Kidney epithelial cell (primary cell): Measurements from ENCODE around the gene TMEM204. TPM values are rescaled to one million over a fixed set of nuclear protein-coding genes. Genes with fewer than 3 reads are reported as not detected.

Source experiments
- DNase-seq: peaks from one replicate; pipeline ENCODE4 v3.0.0-alpha.2; 2010; ENCODE audit warnings: low read depth
- H3K27me3 ChIP-seq: 2 replicates; pipeline ENCODE4 v1.6.0; 2011; ENCODE audit warnings: low read length; ENCODE audit not compliant: control insufficient read depth, insufficient read depth
- H3K36me3 ChIP-seq: 2 replicates; pipeline ENCODE4 v1.5.1; 2011; ENCODE audit warnings: low read length; ENCODE audit not compliant: control insufficient read depth, insufficient read depth
- H3K4me3 ChIP-seq: 2 replicates; pipeline ENCODE4 v1.5.1; 2011; ENCODE audit warnings: low read depth, mild to moderate bottlenecking, control low read depth, low read length
- total RNA-seq: library from RNA; depleted of rRNA; stranded (reverse); fragments of >200 nt; gene quantifications from 2 replicates; pipeline ENCODE4 v1.2.3, GENCODE V29; 2015
- TF ChIP-seq, protein P1 (sequence below): IDR thresholded peaks from 2 replicates; pipeline ENCODE4 v1.5.1; 2011; ENCODE audit warnings: mild to moderate bottlenecking, moderate library complexity, low read length, control low read depth, inconsistent platforms; ENCODE audit not compliant: insufficient read depth, poor library complexity, severe bottlenecking

TMEM204 gene
- total RNA-seq, 1 donor from 2014 or later: 4.0 TPM

DNA sequence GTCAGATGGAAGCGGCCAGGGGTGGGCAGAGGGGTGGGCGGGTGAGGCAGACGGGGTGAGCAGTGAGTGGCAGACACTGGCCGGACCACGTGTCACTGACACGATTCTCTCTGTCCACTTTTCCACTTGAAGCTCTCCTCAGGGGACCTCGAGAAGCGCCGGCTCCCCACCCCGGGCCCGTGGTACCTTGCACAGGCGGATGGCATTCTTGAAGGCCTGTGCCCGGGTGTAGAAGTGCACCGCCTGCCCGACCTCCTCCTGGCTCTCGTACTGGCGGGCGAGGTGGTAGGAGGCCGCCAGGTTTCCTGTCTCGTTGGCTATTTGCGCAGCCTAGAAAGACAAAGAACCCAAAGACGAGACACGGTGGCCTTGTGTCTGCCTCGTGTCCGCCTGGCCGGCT lies 9.1 kb upstream of the TMEM204 start:
- no peak for DNase-seq
- TF ChIP-seq, protein P1, sequence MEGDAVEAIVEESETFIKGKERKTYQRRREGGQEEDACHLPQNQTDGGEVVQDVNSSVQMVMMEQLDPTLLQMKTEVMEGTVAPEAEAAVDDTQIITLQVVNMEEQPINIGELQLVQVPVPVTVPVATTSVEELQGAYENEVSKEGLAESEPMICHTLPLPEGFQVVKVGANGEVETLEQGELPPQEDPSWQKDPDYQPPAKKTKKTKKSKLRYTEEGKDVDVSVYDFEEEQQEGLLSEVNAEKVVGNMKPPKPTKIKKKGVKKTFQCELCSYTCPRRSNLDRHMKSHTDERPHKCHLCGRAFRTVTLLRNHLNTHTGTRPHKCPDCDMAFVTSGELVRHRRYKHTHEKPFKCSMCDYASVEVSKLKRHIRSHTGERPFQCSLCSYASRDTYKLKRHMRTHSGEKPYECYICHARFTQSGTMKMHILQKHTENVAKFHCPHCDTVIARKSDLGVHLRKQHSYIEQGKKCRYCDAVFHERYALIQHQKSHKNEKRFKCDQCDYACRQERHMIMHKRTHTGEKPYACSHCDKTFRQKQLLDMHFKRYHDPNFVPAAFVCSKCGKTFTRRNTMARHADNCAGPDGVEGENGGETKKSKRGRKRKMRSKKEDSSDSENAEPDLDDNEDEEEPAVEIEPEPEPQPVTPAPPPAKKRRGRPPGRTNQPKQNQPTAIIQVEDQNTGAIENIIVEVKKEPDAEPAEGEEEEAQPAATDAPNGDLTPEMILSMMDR: no peak
- no peaks in the 10 kb centered on the region for H3K27me3 ChIP-seq
- H3K36me3 ChIP-seq: no peaks in the 10 kb centered on the region
- H3K4me3 ChIP-seq: no peak overlapping the region

DNA sequence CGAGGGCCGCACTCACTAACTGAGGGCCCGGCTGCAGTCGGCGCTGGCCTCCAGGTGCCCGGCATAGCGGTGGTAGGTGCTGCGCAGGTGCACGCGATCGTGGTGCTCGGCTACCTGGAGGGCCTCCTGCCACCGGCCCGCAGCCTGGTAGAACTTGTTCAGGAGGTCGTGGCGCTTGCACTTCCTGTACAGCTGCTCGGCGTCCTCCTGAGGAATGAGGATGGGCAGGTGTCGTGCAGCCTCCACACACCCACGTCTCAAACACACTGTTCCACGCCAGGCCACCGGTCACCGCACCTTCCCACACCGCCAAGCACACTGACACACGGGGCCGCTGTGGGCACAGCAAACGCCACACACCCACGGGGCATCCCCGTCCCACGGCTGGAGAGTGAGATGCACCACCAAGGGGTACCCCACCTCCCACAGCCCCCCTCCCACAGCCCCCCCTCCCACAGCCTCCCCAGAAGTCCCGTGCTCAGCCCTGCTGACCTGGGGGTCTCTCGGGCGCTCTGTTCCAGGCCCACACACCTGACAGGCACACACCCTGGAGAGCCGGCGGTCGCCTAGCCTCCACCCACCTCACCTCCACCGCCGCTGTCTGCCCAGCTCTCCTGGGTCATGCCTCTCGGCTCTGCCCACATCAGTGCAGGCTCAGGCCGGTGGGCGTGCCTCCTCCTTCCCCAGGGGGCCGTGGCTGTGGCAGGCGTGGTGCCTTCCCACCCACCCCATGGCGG lies 7.4 kb upstream of the TMEM204 start:
- peaks cover under 1% of the 10 kb centered on the region for H3K27me3 ChIP-seq
- TF ChIP-seq, protein P1: no peak
- DNase-seq: no peak
- no peaks in the 10 kb centered on the region for H3K36me3 ChIP-seq
- H3K4me3 ChIP-seq: no peak overlapping the region

DNA sequence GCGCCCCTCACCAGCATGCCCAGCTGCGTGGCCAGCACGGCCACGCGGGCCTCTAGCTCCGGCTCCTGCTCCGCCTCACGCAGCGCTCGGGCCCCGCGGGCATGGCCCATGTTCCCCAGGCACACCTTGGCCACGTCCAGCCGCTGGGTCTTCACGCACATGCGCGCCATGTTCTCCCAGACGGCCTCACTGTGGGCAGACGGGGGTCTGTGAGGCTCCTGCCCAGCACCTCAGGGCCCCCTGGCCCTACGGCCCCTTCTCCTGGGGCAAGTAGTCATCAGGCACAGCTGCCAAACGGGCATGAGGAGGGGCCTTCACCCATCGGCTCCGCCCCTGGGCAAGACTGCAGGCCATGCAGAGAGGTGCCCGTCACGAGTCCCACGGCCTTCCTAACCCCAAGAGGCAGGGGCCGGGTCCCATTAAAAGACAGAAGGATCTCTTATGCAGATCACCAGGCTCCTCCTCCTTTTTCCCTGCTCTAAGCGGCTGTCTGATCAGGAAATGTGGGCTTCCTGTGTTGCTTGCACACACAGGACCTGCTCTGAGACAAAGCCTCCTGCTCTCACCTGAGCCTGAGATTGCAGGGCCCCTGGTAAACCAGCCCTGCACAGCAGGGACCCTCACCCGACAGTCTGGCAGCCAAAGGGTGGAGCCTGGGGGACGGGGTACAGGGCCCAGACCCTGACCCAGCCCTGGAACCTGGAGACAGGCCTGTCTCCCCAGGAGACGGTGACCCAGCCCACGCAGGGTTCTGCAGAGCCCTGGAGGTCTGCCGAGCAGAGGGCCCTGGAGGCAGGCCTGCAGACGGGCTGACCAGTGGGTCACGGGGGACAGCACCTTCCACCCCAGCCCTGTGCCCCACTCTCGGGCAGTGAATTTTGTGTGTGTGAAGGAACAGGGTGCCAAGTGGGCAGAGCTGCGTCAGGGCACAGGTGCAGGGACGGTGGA lies 6.6 kb upstream of the TMEM204 start:
- TF ChIP-seq, protein P1: no peak
- H3K36me3 ChIP-seq: no peaks in the 10 kb centered on the region
- no peak for DNase-seq
- peaks cover 2% of the 10 kb centered on the region for H3K27me3 ChIP-seq
- H3K4me3 ChIP-seq: no peak overlapping the region

GRCh38 chr16:1527836-1528811 lies 5.3 kb upstream of the TMEM204 start:
- TF ChIP-seq, protein P1: no peak
- peaks cover 2% of the 10 kb centered on the region for H3K27me3 ChIP-seq
- H3K36me3 ChIP-seq: no peaks in the 10 kb centered on the region
- no peak overlapping the region for H3K4me3 ChIP-seq
- no peak for DNase-seq

- H3K36me3 ChIP-seq: no peaks in the 10 kb centered on the region
- H3K4me3 ChIP-seq: no peak overlapping the region
- TF ChIP-seq, protein P1: no peak
- no peak for DNase-seq
- peaks cover 2% of the 10 kb centered on the region for H3K27me3 ChIP-seq
Measured at GRCh38 chr16:1528921-1529537, 4.4 kb upstream of the TMEM204 start.
